BJ (cell line): Measurements from ENCODE around the gene COL2A1. TPM values are rescaled to one million over a fixed set of nuclear protein-coding genes. Genes with fewer than 3 reads are reported as not detected.

Experiments used
- CTCF ChIA-PET: fragments of 350-600 bp; formaldehyde crosslinking; extraction: SDS; loops from one replicate; lab custom pipeline; 2021; ENCODE audit warnings: antibody characterized with exemption, inconsistent platforms; lab: Yijun Ruan, JAX
- POLR2A ChIA-PET: fragments of 300-600 bp; sonication (Branson Sonifier 250); formaldehyde crosslinking; extraction: SDS; loops from one replicate; lab custom pipeline; 2021; ENCODE audit warnings: antibody characterized with exemption; lab: Charles Lee
- DNase-seq: peaks from one replicate; pipeline ENCODE4 v3.0.0-alpha.2; 2011; ENCODE audit warnings: low read depth
- H3K27me3 ChIP-seq: 2 replicates; pipeline ENCODE4 v1.6.0; 2011; ENCODE audit warnings: low read length; ENCODE audit not compliant: control insufficient read depth, insufficient read depth
- H3K36me3 ChIP-seq: 2 replicates; pipeline ENCODE4 v1.5.1; 2011; ENCODE audit warnings: low read length; ENCODE audit not compliant: control insufficient read depth, insufficient read depth
- H3K4me3 ChIP-seq: 2 replicates; pipeline ENCODE4 v1.5.1; 2011; ENCODE audit warnings: low read depth, mild to moderate bottlenecking, control low read depth, low read length
- polyA plus RNA-seq: library from polyadenylated mRNA; depleted of rRNA; stranded (reverse); fragments of >200 nt; gene quantifications from 2 replicates; pipeline ENCODE4 v1.2.3, GENCODE V29; 2011
- TF ChIP-seq, protein P1 (sequence below): IDR thresholded peaks from 2 replicates; pipeline ENCODE4 v1.5.1; 2011; ENCODE audit warnings: low read depth, mild to moderate bottlenecking, control low read depth, inconsistent platforms, low read length, moderate library complexity; ENCODE audit not compliant: insufficient read depth

The COL2A1 gene
- polyA plus RNA-seq, 1 experiment: not detected

DNA sequence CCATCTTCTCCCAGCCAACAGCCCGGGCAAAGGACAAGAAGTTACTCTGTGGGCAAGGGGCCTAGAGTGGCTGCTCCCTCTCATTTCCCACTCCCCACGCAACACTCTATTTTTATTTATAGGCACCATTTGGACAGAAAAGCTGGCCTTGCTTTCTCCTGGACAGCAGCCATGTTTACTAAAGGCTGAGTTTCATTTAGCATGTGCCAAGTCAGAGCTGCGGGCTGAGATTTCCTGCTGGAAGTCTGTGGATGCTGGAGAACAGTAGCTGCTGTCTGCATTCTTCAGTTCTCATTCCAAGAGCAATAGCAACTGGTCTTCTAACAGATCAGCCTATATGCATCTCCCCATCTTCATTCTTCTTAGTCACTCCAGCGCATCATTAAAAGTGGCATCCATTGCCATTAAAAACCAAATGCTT is 8.3 kb downstream of the COL2A1 start:
- TF ChIP-seq, protein P1, sequence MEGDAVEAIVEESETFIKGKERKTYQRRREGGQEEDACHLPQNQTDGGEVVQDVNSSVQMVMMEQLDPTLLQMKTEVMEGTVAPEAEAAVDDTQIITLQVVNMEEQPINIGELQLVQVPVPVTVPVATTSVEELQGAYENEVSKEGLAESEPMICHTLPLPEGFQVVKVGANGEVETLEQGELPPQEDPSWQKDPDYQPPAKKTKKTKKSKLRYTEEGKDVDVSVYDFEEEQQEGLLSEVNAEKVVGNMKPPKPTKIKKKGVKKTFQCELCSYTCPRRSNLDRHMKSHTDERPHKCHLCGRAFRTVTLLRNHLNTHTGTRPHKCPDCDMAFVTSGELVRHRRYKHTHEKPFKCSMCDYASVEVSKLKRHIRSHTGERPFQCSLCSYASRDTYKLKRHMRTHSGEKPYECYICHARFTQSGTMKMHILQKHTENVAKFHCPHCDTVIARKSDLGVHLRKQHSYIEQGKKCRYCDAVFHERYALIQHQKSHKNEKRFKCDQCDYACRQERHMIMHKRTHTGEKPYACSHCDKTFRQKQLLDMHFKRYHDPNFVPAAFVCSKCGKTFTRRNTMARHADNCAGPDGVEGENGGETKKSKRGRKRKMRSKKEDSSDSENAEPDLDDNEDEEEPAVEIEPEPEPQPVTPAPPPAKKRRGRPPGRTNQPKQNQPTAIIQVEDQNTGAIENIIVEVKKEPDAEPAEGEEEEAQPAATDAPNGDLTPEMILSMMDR: no peak
- POLR2A ChIA-PET: no interaction called here
- Histone ChIP-seq H3K36me3 (no peaks in the 10 kb centered on the region), H3K27me3 (peaks cover 42% of the 10 kb centered on the region), H3K4me3 (no peak overlapping the region)
- peak; percentile 35 for DNase-seq
- CTCF ChIA-PET: interaction anchor here (0.5 kb wide), 1 partner anchor 121 kb away, joined by 3 read pairs; no protein-coding TSS in a partner anchor

DNA sequence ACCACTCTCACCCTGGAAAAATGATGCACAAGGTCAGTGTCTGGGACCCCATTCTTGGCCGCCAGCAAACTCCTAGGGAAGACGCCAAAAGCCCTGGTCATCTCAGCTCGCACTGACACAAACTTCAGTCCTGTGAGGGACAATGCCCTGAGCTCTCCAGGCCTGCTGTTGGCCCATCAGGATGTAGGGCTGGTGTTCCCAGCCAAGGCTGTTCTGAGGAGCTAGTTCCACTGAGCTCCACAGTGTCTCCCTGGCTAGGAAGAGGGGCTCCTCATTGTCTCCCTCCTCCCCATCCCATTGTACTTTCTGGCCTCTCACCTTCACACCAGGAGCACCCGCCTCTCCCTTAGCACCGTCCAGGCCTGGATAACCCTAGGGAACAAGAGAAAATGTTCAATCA is 10.8 kb downstream of the COL2A1 start:
- TF ChIP-seq, protein P1: no peak
- Histone ChIP-seq H3K27me3 (peaks cover 32% of the 10 kb centered on the region), H3K4me3 (no peak overlapping the region), H3K36me3 (no peaks in the 10 kb centered on the region)
- ChIA-PET POLR2A (no interaction called here), CTCF (no interaction called here)
- DNase-seq: no peak

DNA sequence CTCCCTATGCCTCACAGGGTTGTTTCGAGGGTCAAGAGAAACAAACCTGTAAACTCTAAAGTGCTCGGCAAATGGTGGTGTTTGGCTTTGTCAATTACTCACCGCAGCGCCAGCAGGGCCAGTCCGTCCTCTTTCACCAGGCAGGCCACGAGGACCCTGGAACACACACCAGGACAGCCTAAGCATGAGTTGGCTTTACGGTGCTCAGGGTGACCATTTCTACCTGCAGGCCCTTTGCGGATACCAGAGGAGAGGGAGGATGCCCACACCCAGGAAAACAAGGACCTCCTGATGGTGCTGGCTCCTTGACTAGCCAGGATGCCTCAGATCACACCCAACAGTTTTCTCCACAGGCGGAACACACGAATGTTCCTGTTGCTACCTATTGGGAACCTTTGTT is 11.5 kb downstream of the COL2A1 start:
- H3K27me3 ChIP-seq: peaks cover 27% of the 10 kb centered on the region
- CTCF ChIA-PET: interaction anchor here (1.0 kb wide), 1 partner anchor 21 kb away, joined by 3 read pairs; no protein-coding TSS in a partner anchor

DNA sequence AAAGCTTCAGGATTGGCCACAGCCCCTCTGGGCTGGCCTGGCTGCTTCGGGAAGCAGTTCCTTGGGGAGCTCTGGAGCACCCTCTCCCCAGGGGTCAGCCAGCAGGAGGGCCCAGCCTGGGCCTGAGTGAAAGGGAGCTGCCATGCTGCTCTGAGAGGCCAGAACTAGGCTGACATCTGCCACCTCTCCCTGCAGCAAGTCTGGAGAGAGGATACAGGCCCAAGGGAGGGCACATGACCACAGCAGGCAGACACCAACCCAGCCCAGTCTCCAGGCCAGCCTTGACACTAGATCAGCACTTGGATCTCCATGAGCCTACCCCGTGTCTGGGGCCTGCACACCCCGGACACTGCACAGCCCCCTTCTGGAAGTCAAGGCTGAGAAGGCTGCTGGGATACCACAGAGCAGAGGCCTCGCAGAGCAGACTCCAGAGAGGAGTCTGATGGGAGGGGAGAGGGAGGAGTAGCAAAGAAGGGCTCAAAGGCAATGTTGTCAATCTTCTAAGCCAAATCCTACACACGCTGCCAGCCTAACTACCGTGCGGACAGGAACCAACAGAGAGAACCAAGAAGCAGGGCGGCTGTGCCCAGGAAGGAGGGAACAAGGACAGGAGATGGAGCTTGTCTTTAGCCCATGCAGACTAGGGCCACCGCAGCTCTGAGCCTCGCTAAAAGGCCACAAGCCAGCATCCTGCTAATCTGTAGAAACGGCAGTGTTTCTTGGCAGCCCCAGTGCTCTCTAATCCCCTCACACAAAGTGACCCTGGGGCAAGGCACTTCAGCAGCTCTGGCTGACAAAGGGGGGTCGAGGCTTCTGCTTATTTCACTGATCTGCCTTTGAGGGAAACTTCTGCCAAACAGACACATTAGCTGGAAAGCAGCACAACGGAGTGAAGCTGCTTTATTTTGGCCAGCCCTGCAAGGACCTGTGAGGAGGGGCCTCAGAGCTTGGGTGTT is 12.9 kb downstream of the COL2A1 start:
- CTCF ChIA-PET: interaction anchor here (1.0 to 1.3 kb wide), 4 partner anchors 20 to 250 kb away, joined by 3 read pairs; no protein-coding TSS in a partner anchor
- H3K4me3 ChIP-seq: no peak overlapping the region
- peaks cover 21% of the 10 kb centered on the region for H3K27me3 ChIP-seq
- POLR2A ChIA-PET: no interaction called here
- H3K36me3 ChIP-seq: no peaks in the 10 kb centered on the region; the same call in 1 of the 2 replicates
- TF ChIP-seq, protein P1: no peak
- no peak for DNase-seq

More for the DNA sequence above, 11.5 kb downstream of the COL2A1 start:
- TF ChIP-seq, protein P1: no peak
- Histone ChIP-seq H3K36me3 (no peaks in the 10 kb centered on the region), H3K4me3 (no peak overlapping the region)
- POLR2A ChIA-PET: no interaction called here
- no peak for DNase-seq
